Activated CD8-positive, alpha-beta T cell treated with anti-CD3 and anti-CD28 coated beads for 36 hours (primary cell): ENCODE results near the gene PDE9A. TPM values are rescaled to one million over a fixed set of nuclear protein-coding genes. Genes with fewer than 3 reads are reported as not detected.

Experiments
- ATAC-seq: fragments of 200-7000 bp; cut with Tn5 transposase; one replicate; pipeline ENCODE4 v1.10.0; 2021; ENCODE audit warnings: mild to moderate bottlenecking, moderate library complexity
- CTCF ChIA-PET: fragments of 350-600 bp; sonication (Branson Sonifier 250); formaldehyde crosslinking; loops from one replicate; lab custom pipeline; 2021; ENCODE audit warnings: antibody characterized with exemption; lab: Charles Lee
- POLR2A ChIA-PET: fragments of 350-600 bp; sonication (Branson Sonifier 250); formaldehyde crosslinking; loops from one replicate; lab custom pipeline; 2021; ENCODE audit warnings: antibody characterized with exemption; lab: Charles Lee
- DNase-seq: peaks from one replicate; pipeline ENCODE4 v3.0.0-alpha.2; 2020
- H3K27ac Mint-ChIP-seq: one replicate; pipeline ENCODE4 v1.8.0; 2021; ENCODE audit warnings: mild to moderate bottlenecking, mixed read lengths
- H3K27me3 Mint-ChIP-seq: one replicate; pipeline ENCODE4 v1.8.0; 2021; ENCODE audit warnings: mixed read lengths
- H3K36me3 Mint-ChIP-seq: one replicate; pipeline ENCODE4 v1.8.0; 2021; ENCODE audit warnings: low read depth, mixed read lengths
- H3K4me1 Mint-ChIP-seq: one replicate; pipeline ENCODE4 v1.8.0; 2021; ENCODE audit warnings: low read depth, mixed read lengths
- H3K4me3 Mint-ChIP-seq: one replicate; pipeline ENCODE4 v1.8.0; 2021; ENCODE audit warnings: mild to moderate bottlenecking, moderate library complexity, mixed read lengths
- H3K9me3 Mint-ChIP-seq: one replicate; pipeline ENCODE4 v1.8.0; 2021; ENCODE audit warnings: mixed read lengths
- CTCF ChIP-seq: fragments of 200-600 bp; IDR thresholded peaks from one replicate; pipeline ENCODE4 v1.8.0; 2022; ENCODE audit warnings: antibody characterized with exemption, mild to moderate bottlenecking
- intact Hi-C: fragments of 100-400 bp; cut with micrococcal nuclease; formaldehyde crosslinking; loops from one replicate; pipeline ENCODE4 v1.10.0; 2022
- total RNA-seq, 2 experiments: library from RNA; stranded (reverse); gene quantifications; one replicate each; pipeline ENCODE4 v1.2.3, GENCODE V29; 2021

PDE9A gene
- total RNA-seq, 2 experiments from 2014 or later, result 11.1 to 11.5 TPM

GRCh38 chr21:42678618-42679295, 25.3 kb downstream of the PDE9A start:
- intact Hi-C loops, result loop anchor here (10.0 kb wide), 1 partner anchor 146 kb away; no protein-coding TSS in a partner anchor
- no peaks in the 10 kb centered on the region for H3K36me3 Mint-ChIP-seq
- no peak for TF ChIP-seq CTCF
- ATAC-seq, result no peak
- no peak overlapping the region for H3K4me3 Mint-ChIP-seq
- peaks cover 43% of the 10 kb centered on the region for H3K4me1 Mint-ChIP-seq
- no peaks in the 10 kb centered on the region for H3K27me3 Mint-ChIP-seq
- H3K27ac Mint-ChIP-seq, result no peak overlapping the region
- no peak for DNase-seq
- CTCF ChIA-PET, result no interaction called here
- POLR2A ChIA-PET, result interaction anchor here (0.7 kb wide), 1 partner anchor 26 kb away, joined by 3 read pairs; no protein-coding TSS in a partner anchor
- no peaks in the 10 kb centered on the region for H3K9me3 Mint-ChIP-seq

GRCh38 chr21:42679319-42680057, 26.1 kb downstream of the PDE9A start:
- Mint-ChIP-seq H3K27ac (no peak overlapping the region), H3K4me1 (peaks cover 50% of the 10 kb centered on the region), H3K4me3 (no peak overlapping the region), H3K36me3 (no peaks in the 10 kb centered on the region), H3K27me3 (no peaks in the 10 kb centered on the region), H3K9me3 (no peaks in the 10 kb centered on the region)
- ChIA-PET CTCF (no interaction called here), POLR2A (interaction anchor here (0.7 kb wide), 1 partner anchor 26 kb away, joined by 3 read pairs; no protein-coding TSS in a partner anchor)
- intact Hi-C loops, result loop anchor here (10.0 kb wide), 1 partner anchor 145 kb away; no protein-coding TSS in a partner anchor
- DNase-seq (no peak), ATAC-seq (no peak)
- TF ChIP-seq CTCF, result no peak

GRCh38 chr21:42680058-42680330, 26.6 kb downstream of the PDE9A start:
- TF ChIP-seq CTCF, result no peak
- Mint-ChIP-seq H3K4me3 (no peak overlapping the region), H3K4me1 (peaks cover 54% of the 10 kb centered on the region), H3K36me3 (no peaks in the 10 kb centered on the region), H3K9me3 (no peaks in the 10 kb centered on the region), H3K27me3 (no peaks in the 10 kb centered on the region), H3K27ac (no peak overlapping the region)
- intact Hi-C loops, result no loop called here
- ChIA-PET CTCF (no interaction called here), POLR2A (no interaction called here)
- no peak for ATAC-seq
- DNase-seq, result no peak

GRCh38 chr21:42680429-42680828, 27.0 kb downstream of the PDE9A start:
- intact Hi-C loops, result no loop called here
- H3K4me1 Mint-ChIP-seq, result peaks cover 58% of the 10 kb centered on the region
- DNase-seq (no peak), ATAC-seq (no peak)
- H3K27ac Mint-ChIP-seq, result no peak overlapping the region
- ChIA-PET CTCF (no interaction called here), POLR2A (no interaction called here)
- H3K9me3 Mint-ChIP-seq, result no peaks in the 10 kb centered on the region
- no peaks in the 10 kb centered on the region for H3K27me3 Mint-ChIP-seq
- H3K4me3 Mint-ChIP-seq, result no peak overlapping the region
- no peaks in the 10 kb centered on the region for H3K36me3 Mint-ChIP-seq
- TF ChIP-seq CTCF, result no peak
